Left lung (tissue), 10 donors: Measurements from ENCODE around the gene CYP11A1. TPM values are rescaled to one million over a fixed set of nuclear protein-coding genes. Genes with fewer than 3 reads are reported as not detected.

ENCODE experiments used
- ATAC-seq: fragments of 200-7000 bp; cut with Tn5 transposase; one replicate; pipeline ENCODE4 v1.9.1; 2020; ENCODE audit warnings: moderate library complexity
- DNase-seq, 4 donors: peaks; one replicate each; pipeline ENCODE4 v3.0.0-alpha.2; 2013 to 2020
- H3K27ac ChIP-seq, 2 donors: fragments of 200-600 bp; sonication (generic) in 1 of 2; one replicate each; pipeline versions ENCODE4 v1.5.0 to v1.8.0; 2020 to 2021
- H3K27me3 ChIP-seq, 2 donors: fragments of 200-600 bp; sonication (generic) in 1 of 2; one replicate each; pipeline versions ENCODE4 v1.5.0 to v1.8.0; 2020 to 2021
- H3K36me3 ChIP-seq, 2 donors: fragments of 200-600 bp; sonication (generic) in 1 of 2; one replicate each; pipeline versions ENCODE4 v1.5.0 to v1.8.0; 2020 to 2021
- H3K4me1 ChIP-seq, 2 donors: fragments of 200-600 bp; one replicate each; pipeline ENCODE4 v1.8.0; 2021
- H3K4me3 ChIP-seq, 2 donors: fragments of 200-600 bp; sonication (generic) in 1 of 2; one replicate each; pipeline versions ENCODE4 v1.5.0 to v1.8.0; 2020 to 2021; ENCODE audit warnings: mild to moderate bottlenecking in 1 of 2
- H3K9me3 ChIP-seq, 2 donors: fragments of 200-600 bp; sonication (generic) in 1 of 2; one replicate each; pipeline versions ENCODE4 v1.5.0 to v1.8.0; 2020 to 2021
- intact Hi-C, 2 donors: fragments of 100-400 bp; cut with DNase I; formaldehyde crosslinking; loops; one replicate each; pipeline versions ENCODE4 v1.11.2 to v1.14.2; 2022
- polyA plus RNA-seq, 6 donors: library from polyadenylated mRNA; unstranded; fragments of 120-200 nt; gene quantifications; one replicate each; pipeline ENCODE4 v1.2.1, GENCODE V29; 2013; ENCODE audit not compliant: insufficient read length in 6 of 6
- total RNA-seq, 2 donors: library from RNA; stranded (reverse); fragmentation: NEBNext Ultra II Directional; extraction: Animal tissue kit (Norgen Biotek cat#: 25700); gene quantifications; one replicate each; pipeline ENCODE4 v1.2.1, GENCODE V29; 2021
- TF ChIP-seq, protein P1 (sequence below), 2 donors: fragments of 200-600 bp; sonication (generic) in 1 of 2; IDR thresholded peaks; one replicate each; pipeline versions ENCODE4 v1.5.0 to v1.8.0; 2021; ENCODE audit warnings: antibody characterized with exemption in 2 of 2
- donor health status: DM: no; HTN: yes; CAD: no.
- donor health status: DM: no; HTN: no; CAD: no.

The CYP11A1 gene
- total and polyA plus RNA-seq, 8 donors: 0.34 to 1.3 (median 0.61) TPM

DNA sequence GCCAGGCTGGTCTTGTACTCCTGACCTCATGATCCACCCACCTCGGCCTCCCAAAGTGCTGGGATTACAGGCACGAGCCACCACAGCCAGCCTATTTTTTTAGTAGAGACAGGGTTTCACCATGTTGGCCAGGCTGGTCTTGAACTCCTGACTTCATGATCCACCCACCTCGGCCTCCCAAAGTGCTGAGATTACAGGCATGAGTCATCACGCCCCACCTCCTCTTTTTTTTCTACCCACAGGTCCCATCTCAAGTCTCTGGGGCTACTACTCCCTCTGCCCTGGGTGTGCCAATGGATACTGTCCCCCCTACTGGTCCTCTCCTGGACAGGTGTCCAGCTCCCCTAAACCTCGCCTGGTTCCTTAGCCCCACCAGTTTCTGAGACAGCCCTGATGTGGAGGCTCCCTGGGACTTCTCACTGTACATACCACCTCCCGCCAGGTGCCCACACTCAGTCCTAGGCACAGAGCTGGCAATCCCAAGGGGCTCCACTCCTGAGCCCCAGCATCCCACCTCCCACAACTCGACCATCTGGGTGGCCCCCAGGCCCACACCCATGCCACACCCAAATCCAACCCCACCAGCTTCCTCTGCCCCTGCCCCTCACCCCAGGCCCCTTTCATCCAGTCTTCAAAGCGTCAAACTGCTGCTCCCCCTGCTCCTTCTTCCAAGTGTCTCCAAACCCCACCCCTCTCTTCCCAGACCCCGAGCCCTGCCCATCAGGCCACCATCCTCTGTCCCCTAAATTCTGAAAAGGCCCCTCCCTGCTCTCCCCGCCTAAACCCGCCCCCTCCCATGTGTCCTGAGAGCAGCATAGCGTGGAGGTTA is 13.1 kb upstream of the CYP11A1 start:
- Histone ChIP-seq H3K27me3 (no peaks in the 10 kb centered on the region), H3K9me3 (no peaks in the 10 kb centered on the region), H3K27ac (no peak overlapping the region), H3K4me3 (no peak overlapping the region), H3K4me1 (peaks cover 0 to 31% of the 10 kb centered on the region in 2 donors), H3K36me3 (no peaks in the 10 kb centered on the region)
- TF ChIP-seq, protein P1, sequence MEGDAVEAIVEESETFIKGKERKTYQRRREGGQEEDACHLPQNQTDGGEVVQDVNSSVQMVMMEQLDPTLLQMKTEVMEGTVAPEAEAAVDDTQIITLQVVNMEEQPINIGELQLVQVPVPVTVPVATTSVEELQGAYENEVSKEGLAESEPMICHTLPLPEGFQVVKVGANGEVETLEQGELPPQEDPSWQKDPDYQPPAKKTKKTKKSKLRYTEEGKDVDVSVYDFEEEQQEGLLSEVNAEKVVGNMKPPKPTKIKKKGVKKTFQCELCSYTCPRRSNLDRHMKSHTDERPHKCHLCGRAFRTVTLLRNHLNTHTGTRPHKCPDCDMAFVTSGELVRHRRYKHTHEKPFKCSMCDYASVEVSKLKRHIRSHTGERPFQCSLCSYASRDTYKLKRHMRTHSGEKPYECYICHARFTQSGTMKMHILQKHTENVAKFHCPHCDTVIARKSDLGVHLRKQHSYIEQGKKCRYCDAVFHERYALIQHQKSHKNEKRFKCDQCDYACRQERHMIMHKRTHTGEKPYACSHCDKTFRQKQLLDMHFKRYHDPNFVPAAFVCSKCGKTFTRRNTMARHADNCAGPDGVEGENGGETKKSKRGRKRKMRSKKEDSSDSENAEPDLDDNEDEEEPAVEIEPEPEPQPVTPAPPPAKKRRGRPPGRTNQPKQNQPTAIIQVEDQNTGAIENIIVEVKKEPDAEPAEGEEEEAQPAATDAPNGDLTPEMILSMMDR (IDR thresholded peaks at IDR 0.05): no peak
- intact Hi-C loops: loop anchor here (5.0 kb wide), 1 partner anchor 57 kb away; no protein-coding TSS in a partner anchor
- DNase-seq (no peak), ATAC-seq (no peak)

DNA sequence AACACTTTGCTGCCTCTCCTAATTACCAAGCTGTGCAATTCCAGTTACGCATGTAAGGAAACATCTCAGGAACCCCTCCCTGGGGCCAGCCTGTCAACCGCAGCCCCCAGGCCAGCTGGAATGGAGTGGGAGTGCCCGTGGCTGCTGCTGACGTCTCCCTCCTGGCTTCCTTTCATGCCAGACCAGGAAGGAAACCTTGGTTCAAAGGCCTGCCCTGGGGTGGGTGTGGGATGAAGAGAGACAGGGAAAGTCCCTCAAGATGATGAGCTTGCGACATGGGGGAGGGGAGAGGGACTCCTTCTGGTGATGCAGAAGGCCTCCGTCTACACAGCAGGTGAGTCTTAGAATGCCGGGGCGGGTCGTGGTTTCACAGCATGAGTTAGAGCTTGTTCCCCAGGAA is 11.4 kb upstream of the CYP11A1 start:
- TF ChIP-seq, protein P1 (IDR thresholded peaks at IDR 0.05): no peak
- H3K4me3 ChIP-seq: no peak overlapping the region
- intact Hi-C loops: loop anchor here in 1 of 2 donors (5.0 kb wide), 1 partner anchor 378 kb away; no protein-coding TSS in a partner anchor
- H3K27ac ChIP-seq: no peak overlapping the region
- H3K9me3 ChIP-seq: no peaks in the 10 kb centered on the region
- peaks cover 0 to 26% of the 10 kb centered on the region in 2 donors for H3K4me1 ChIP-seq
- no peak for DNase-seq
- no peaks in the 10 kb centered on the region for H3K27me3 ChIP-seq
- no peaks in the 10 kb centered on the region for H3K36me3 ChIP-seq
- ATAC-seq: no peak

DNA sequence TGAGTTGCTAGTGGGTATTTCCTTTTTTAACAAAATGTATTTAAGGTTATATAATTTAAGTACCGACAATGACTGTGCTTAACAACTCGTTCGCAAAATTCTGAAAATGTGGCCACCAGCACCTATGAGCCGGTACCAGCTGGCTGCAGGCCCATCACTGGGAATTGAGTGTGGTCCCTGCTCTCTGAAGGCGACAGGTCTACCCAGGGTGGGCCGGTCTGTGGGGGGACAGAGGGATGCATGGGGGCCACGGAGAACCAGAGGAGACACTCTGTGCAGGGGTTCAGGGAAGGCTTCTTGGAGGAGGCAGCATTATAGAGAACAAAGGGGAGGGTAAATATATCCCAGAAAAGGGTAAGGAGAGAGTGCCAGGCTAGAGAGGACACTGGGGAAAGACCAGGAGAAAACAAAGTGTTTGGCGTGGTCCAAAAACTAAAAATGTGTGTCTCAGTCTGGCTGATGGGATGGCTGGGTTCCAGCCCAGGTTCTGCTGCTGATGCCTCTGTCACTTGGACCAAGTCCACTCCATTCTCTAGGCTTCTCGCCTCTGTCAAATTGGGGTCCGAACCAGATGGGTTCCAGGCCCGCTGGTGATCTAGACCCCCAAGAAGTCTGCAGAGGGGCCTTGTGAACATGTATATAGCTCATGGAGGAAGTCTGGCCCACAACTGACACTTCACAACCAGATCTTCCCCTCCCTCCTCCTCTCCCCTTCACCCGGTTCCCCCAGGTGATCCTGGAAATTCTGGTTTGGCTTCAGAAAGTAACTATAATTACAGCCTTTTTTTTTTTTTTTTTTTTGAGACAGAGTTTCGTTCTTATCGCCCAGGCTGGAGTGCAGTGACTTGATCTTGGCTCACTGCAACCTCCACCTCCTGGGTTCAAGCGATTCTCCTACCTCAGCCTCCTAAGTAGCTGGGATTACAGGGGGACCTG is 10.7 kb upstream of the CYP11A1 start:
- Histone ChIP-seq H3K36me3 (no peaks in the 10 kb centered on the region), H3K9me3 (no peaks in the 10 kb centered on the region), H3K4me1 (peaks cover 0 to 18% of the 10 kb centered on the region in 2 donors), H3K27me3 (peaks cover 0 to 1% of the 10 kb centered on the region in 2 donors), H3K4me3 (no peak overlapping the region), H3K27ac (no peak overlapping the region)
- no peak for DNase-seq
- TF ChIP-seq, protein P1 (IDR thresholded peaks at IDR 0.05): no peak
- intact Hi-C loops: loop anchor here in 1 of 2 donors (5.0 kb wide), 1 partner anchor 379 kb away; no protein-coding TSS in a partner anchor
- no peak for ATAC-seq

DNA sequence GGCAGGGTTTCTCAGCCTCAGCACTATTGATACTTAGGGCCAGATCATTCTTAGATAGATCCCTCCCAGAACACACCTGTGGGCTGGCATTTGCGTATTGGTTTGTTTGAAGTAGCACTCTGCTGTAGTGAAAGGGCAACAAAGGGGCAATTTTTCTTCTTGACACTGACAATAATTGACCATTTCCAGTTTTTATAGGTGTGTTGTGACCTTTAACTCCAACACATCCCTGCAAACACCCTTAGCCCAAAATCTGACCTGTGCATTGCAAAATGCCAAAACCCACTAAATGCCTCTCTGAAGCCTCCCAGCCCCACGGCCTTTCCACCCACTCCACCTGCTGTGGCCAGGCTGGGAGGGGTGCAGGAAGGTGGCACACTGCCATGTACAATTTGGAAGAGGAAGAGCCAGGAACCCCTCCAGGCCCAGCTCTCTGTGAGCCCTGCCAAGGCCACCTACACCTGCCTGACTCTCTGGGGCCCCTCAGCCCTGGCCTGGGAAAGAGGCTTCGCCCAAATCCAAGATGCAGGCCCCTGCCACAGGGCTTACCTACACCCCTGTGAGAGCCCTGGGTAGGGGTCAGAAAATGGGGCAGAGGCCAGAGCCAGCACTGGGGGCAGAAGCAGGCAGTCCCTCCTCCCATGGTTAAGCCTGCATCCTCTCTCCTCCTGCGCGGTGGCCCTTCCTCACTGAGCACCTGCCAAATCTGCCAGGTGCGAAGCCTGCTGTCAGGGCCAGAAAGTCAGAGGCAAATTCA is 9.6 kb upstream of the CYP11A1 start:
- no peaks in the 10 kb centered on the region for H3K9me3 ChIP-seq
- intact Hi-C loops: loop anchor here in 1 of 2 donors (5.0 kb wide), 1 partner anchor 380 kb away; no protein-coding TSS in a partner anchor
- peaks cover 0 to 10% of the 10 kb centered on the region in 2 donors for H3K4me1 ChIP-seq
- no peak overlapping the region for H3K4me3 ChIP-seq
- peaks cover 0 to 10% of the 10 kb centered on the region in 2 donors for H3K27me3 ChIP-seq
- TF ChIP-seq, protein P1 (IDR thresholded peaks at IDR 0.05): no peak
- ATAC-seq (no peak), DNase-seq (no peak)
- no peaks in the 10 kb centered on the region for H3K36me3 ChIP-seq
- H3K27ac ChIP-seq: no peak overlapping the region
